Hepatocyte (in vitro differentiated cells): ENCODE results near the gene PRRT1B. TPM values are rescaled to one million over a fixed set of nuclear protein-coding genes. Genes with fewer than 3 reads are reported as not detected.

Experiments used
- DNase-seq: peaks from one replicate; pipeline ENCODE4 v3.0.0-alpha.2; 2016; ENCODE audit warnings: low spot score
- H2AFZ ChIP-seq: fragments of 200-600 bp; sonication (generic); 2 replicates; pipeline ENCODE4 v1.6.0; 2016; ENCODE audit warnings: antibody characterized with exemption, mild to moderate bottlenecking
- H3K27ac ChIP-seq: fragments of 200-600 bp; sonication (generic); 2 replicates; pipeline ENCODE4 v1.5.1; 2016; ENCODE audit warnings: mild to moderate bottlenecking
- H3K27me3 ChIP-seq: fragments of 200-600 bp; sonication (generic); 2 replicates; pipeline ENCODE4 v1.6.1; 2016
- H3K36me3 ChIP-seq: fragments of 200-600 bp; sonication (generic); replicated peaks from 2 replicates; pipeline ENCODE4 v1.5.1; 2016; ENCODE audit warnings: low read depth; ENCODE audit not compliant: insufficient read depth
- H3K4me1 ChIP-seq: fragments of 200-600 bp; sonication (generic); 2 replicates; pipeline ENCODE4 v1.5.1; 2016; ENCODE audit warnings: mild to moderate bottlenecking, moderate library complexity; ENCODE audit not compliant: insufficient read depth
- H3K4me2 ChIP-seq: fragments of 200-600 bp; sonication (generic); 2 replicates; pipeline ENCODE4 v1.6.0; 2016
- H3K4me3 ChIP-seq: fragments of 200-600 bp; sonication (generic); 2 replicates; pipeline ENCODE4 v1.5.1; 2016; ENCODE audit warnings: mild to moderate bottlenecking
- H3K79me2 ChIP-seq: fragments of 200-600 bp; sonication (generic); 2 replicates; pipeline ENCODE4 v1.6.0; 2017; ENCODE audit warnings: mild to moderate bottlenecking
- H3K9me2 ChIP-seq: fragments of 200-600 bp; sonication (generic); replicated peaks from 2 replicates; pipeline ENCODE4 v1.6.0; 2017; ENCODE audit warnings: mild to moderate bottlenecking; ENCODE audit not compliant: insufficient read depth
- H3K9me3 ChIP-seq: fragments of 200-600 bp; sonication (generic); 2 replicates; pipeline ENCODE4 v1.5.1; 2016; ENCODE audit warnings: low read depth, mild to moderate bottlenecking
- H4K20me1 ChIP-seq: fragments of 200-600 bp; sonication (generic); 2 replicates; pipeline ENCODE4 v1.6.0; 2016; ENCODE audit warnings: mild to moderate bottlenecking; ENCODE audit not compliant: insufficient read depth, poor library complexity, severe bottlenecking
- CTCF ChIP-seq: fragments of 200-600 bp; sonication (generic); IDR thresholded peaks from 2 replicates; pipeline ENCODE4 v1.5.1; 2016; ENCODE audit warnings: antibody characterized with exemption, mild to moderate bottlenecking; ENCODE audit not compliant: poor library complexity
- EZH2 ChIP-seq: fragments of 200-600 bp; sonication (generic); IDR thresholded peaks from 2 replicates; pipeline ENCODE4 v1.6.1; 2016; ENCODE audit warnings: antibody characterized with exemption, mild to moderate bottlenecking, borderline replicate concordance
- EZH2phosphoT487 ChIP-seq: fragments of 200-600 bp; sonication (generic); IDR thresholded peaks from one replicate; pipeline ENCODE4 v1.6.1; 2018; ENCODE audit warnings: antibody characterized with exemption, mild to moderate bottlenecking, low read depth, moderate library complexity; ENCODE audit not compliant: unreplicated experiment, severe bottlenecking
- WGBS: methylation state at CpG from one replicate; pipeline ENCODE4 v1.1.6; 2016; ENCODE audit warnings: low lambda C conversion rate; ENCODE audit errors: missing lambda C conversion rate; 5-methylcytosine and 5-hydroxymethylcytosine counted together
- polyA plus RNA-seq: library from polyadenylated mRNA; unstranded; fragments of >200 nt; fragmentation: Nextera tagmentation; extraction: Ambion mirVana; gene quantifications from 2 replicates; pipeline ENCODE4 v1.2.1, GENCODE V29; 2016
- total RNA-seq: library from RNA; depleted of rRNA; stranded (reverse); fragments of >200 nt; gene quantifications from 2 replicates; pipeline ENCODE4 v1.2.3, GENCODE V29; 2014

The PRRT1B gene
- total RNA-seq (0.17 TPM in 1 of 2 replicates, not detected in the other), polyA plus RNA-seq (1.0 and 1.4 TPM in 2 replicates)

GRCh38 chr9:131545003-131545785, at the start of gene PRRT1B:
PRRT1B (plus strand) TSS chr9:131545523; CDS start chr9:131545616, 93 bp downstream.
- H3K27ac ChIP-seq, result no peak within 1 kb of the TSS
- peak within 1 kb of the TSS; percentile 68 for H3K4me2 ChIP-seq

GRCh38 chr9:131495785-131496184, 49.5 kb upstream of the PRRT1B start:
- peaks cover 8% of the 10 kb centered on the region for H3K79me2 ChIP-seq

More at GRCh38 chr9:131545003-131545785, at the start of gene PRRT1B:
- H3K9me3 ChIP-seq, result peaks cover 9% of the 10 kb centered on the region
- no peaks in the 10 kb centered on the region for H3K36me3 ChIP-seq
- no peaks in the 10 kb centered on the region for H4K20me1 ChIP-seq
- TF ChIP-seq CTCF (no peak), EZH2phosphoT487 (no peak), EZH2 (no peak)
- H3K4me1 ChIP-seq, result no peaks in the 10 kb centered on the region
- DNase-seq, result peak; percentile 75
- 76% methylated on average over 45 of the region's 50 CpGs for WGBS
- no peaks in the 10 kb centered on the region for H3K27me3 ChIP-seq
- H3K4me3 ChIP-seq, result no peak within 1 kb of the TSS
- H3K9me2 ChIP-seq, result no peaks in the 10 kb centered on the region
- no peak within 1 kb of the TSS for H2AFZ ChIP-seq
- no peaks in the 10 kb centered on the region for H3K79me2 ChIP-seq

GRCh38 chr9:131496844-131497405, 48.4 kb upstream of the PRRT1B start:
- Histone ChIP-seq H4K20me1 (no peaks in the 10 kb centered on the region), H3K4me2 (no peak overlapping the region)
- WGBS, result 76% methylated on average over 10 of the region's 10 CpGs

More at GRCh38 chr9:131495785-131496184, 49.5 kb upstream of the PRRT1B start:
- Histone ChIP-seq H4K20me1 (no peaks in the 10 kb centered on the region), H3K4me3 (no peak overlapping the region), H3K27me3 (no peaks in the 10 kb centered on the region), H3K36me3 (no peaks in the 10 kb centered on the region), H3K9me2 (no peaks in the 10 kb centered on the region), H3K4me2 (no peak overlapping the region), H2AFZ (no peak overlapping the region), H3K9me3 (no peaks in the 10 kb centered on the region), H3K27ac (no peak overlapping the region), H3K4me1 (no peaks in the 10 kb centered on the region)
- TF ChIP-seq CTCF (no peak), EZH2 (no peak), EZH2phosphoT487 (no peak)
- DNase-seq, result no peak
- 96% methylated on average over 22 of the region's 22 CpGs for WGBS

More at GRCh38 chr9:131496844-131497405, 48.4 kb upstream of the PRRT1B start:
- Histone ChIP-seq H3K9me3 (no peaks in the 10 kb centered on the region), H2AFZ (no peak overlapping the region), H3K4me1 (no peaks in the 10 kb centered on the region), H3K79me2 (peaks cover 2% of the 10 kb centered on the region), H3K9me2 (no peaks in the 10 kb centered on the region), H3K36me3 (no peaks in the 10 kb centered on the region), H3K4me3 (no peak overlapping the region), H3K27ac (peak overlapping the region; percentile 66), H3K27me3 (no peaks in the 10 kb centered on the region)
- DNase-seq, result peak; percentile 65
- TF ChIP-seq EZH2 (no peak), EZH2phosphoT487 (no peak), CTCF (no peak)
